ENCODE measurements around the gene APLNR. TPM values are rescaled to one million over a fixed set of nuclear protein-coding genes. Genes with fewer than 3 reads are reported as not detected.

APLNR gene
- total RNA-seq, 6 experiments from 2014 or later = not detected

DNA sequence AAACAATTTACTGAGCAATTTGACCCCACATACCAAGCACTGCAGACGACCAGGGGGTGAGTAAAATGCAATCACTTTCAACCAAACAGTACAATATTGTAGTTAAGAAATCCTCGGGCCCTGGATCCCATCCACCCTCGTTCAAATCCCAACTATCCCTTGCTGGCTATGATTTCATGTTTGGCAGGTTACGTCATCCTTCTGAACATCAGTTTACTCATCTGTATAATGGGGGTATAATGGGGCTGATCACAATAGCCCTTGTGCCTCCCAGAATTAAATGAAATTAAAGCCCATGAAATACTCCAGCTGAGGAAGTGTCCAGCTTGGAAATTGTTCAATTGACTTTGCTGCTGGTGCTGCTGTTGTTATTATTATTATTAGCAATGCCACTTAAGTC is 20.6 kb downstream of the APLNR start:
- Mint-ChIP-seq H3K27ac (no peak overlapping the region), H3K36me3 (ENCODE audit: low read depth) (no peaks in the 10 kb centered on the region), H3K9me3 (no peaks in the 10 kb centered on the region), H3K4me3 (no peak overlapping the region), H3K27me3 (ENCODE audit: insufficient read depth) (peaks cover 3% of the 10 kb centered on the region), H3K4me1 (ENCODE audit: low read depth) (peaks cover 31% of the 10 kb centered on the region)
- DNase-seq = no peak
- TF ChIP-seq, protein P1, sequence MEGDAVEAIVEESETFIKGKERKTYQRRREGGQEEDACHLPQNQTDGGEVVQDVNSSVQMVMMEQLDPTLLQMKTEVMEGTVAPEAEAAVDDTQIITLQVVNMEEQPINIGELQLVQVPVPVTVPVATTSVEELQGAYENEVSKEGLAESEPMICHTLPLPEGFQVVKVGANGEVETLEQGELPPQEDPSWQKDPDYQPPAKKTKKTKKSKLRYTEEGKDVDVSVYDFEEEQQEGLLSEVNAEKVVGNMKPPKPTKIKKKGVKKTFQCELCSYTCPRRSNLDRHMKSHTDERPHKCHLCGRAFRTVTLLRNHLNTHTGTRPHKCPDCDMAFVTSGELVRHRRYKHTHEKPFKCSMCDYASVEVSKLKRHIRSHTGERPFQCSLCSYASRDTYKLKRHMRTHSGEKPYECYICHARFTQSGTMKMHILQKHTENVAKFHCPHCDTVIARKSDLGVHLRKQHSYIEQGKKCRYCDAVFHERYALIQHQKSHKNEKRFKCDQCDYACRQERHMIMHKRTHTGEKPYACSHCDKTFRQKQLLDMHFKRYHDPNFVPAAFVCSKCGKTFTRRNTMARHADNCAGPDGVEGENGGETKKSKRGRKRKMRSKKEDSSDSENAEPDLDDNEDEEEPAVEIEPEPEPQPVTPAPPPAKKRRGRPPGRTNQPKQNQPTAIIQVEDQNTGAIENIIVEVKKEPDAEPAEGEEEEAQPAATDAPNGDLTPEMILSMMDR (IDR thresholded peaks at IDR 0.05) = no peak

DNA sequence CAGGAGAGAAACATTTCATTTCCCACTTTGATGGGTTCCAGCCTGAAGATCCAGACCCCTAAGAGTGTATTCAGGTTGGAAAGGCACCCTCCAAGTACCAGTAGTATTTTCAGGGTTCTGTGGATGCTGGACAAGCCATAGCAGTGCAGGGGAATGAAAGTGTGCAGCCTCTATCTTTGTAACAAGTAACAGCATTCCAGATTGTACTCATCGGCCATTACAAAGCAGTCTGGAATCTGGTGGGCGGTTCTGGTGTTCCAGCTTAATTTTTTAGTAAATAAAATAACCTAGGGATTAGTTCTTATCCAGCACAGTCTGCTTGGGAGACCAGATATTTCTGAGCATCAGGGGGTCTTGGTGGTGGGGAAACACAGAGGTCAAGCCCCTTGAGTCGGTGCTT is 22.6 kb downstream of the APLNR start:
- Mint-ChIP-seq H3K27ac (peak overlapping the region; percentile 4; the same call in 1 of the 2 replicates), H3K36me3 (ENCODE audit: low read depth) (no peaks in the 10 kb centered on the region), H3K9me3 (no peaks in the 10 kb centered on the region), H3K4me3 (peak overlapping the region; percentile 26; the same call in 1 of the 2 replicates), H3K4me1 (ENCODE audit: low read depth) (peaks cover 34% of the 10 kb centered on the region), H3K27me3 (ENCODE audit: insufficient read depth) (peaks cover 4% of the 10 kb centered on the region; the same call in 1 of the 2 replicates)
- DNase-seq = peak; percentile 73
- TF ChIP-seq, protein P1 (IDR thresholded peaks at IDR 0.05) = no peak

GRCh38 chr11:57214098-57214417 is 23.0 kb downstream of the APLNR start:
- Mint-ChIP-seq H3K4me1 (ENCODE audit: low read depth) (peaks cover 29% of the 10 kb centered on the region), H3K4me3 (no peak overlapping the region), H3K27ac (no peak overlapping the region), H3K36me3 (ENCODE audit: low read depth) (no peaks in the 10 kb centered on the region), H3K9me3 (no peaks in the 10 kb centered on the region), H3K27me3 (ENCODE audit: insufficient read depth) (peaks cover 4% of the 10 kb centered on the region; the same call in 1 of the 2 replicates)
- TF ChIP-seq, protein P1 (IDR thresholded peaks at IDR 0.05) = no peak
- no peak for DNase-seq

- Mint-ChIP-seq H3K4me3 (no peak overlapping the region), H3K36me3 (ENCODE audit: low read depth) (no peaks in the 10 kb centered on the region), H3K9me3 (no peaks in the 10 kb centered on the region), H3K27me3 (ENCODE audit: insufficient read depth) (peaks cover 4% of the 10 kb centered on the region; the same call in 1 of the 2 replicates), H3K4me1 (ENCODE audit: low read depth) (peaks cover 24% of the 10 kb centered on the region), H3K27ac (no peak overlapping the region)
- DNase-seq = no peak
- TF ChIP-seq, protein P1 (IDR thresholded peaks at IDR 0.05) = no peak
Measured at GRCh38 chr11:57213342-57214097, 23.5 kb downstream of the APLNR start.

DNA sequence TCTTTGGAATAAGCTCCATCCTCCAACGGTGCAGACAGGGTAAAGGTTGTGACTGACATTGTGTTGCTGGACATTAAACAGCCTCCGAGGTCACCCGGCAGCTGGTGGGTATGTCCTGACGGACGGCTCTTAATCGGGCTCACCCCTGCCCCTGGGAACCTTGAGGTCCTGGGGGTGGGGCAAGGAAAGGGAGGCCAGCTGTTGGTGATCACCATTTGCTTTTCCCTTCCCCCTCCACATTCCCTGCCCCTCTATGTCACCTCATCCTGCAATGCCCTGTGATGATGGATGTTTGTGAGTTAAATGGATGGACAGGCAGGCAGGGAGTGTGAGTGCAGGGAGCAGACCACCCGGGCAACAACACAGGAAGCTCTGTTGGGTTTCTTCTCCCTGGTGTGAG is 26.3 kb downstream of the APLNR start:
- DNase-seq = no peak
- Mint-ChIP-seq H3K36me3 (ENCODE audit: low read depth) (no peaks in the 10 kb centered on the region), H3K27ac (no peak overlapping the region), H3K4me1 (ENCODE audit: low read depth) (peaks cover 10% of the 10 kb centered on the region; the same call in 1 of the 2 replicates), H3K27me3 (ENCODE audit: insufficient read depth) (peaks cover 4% of the 10 kb centered on the region; the same call in 1 of the 2 replicates), H3K9me3 (no peaks in the 10 kb centered on the region), H3K4me3 (no peak overlapping the region)
- TF ChIP-seq, protein P1 (IDR thresholded peaks at IDR 0.05) = no peak

Data from HFFc6 (cell line).